GM10266 (cell line): ENCODE data around the gene SLC38A6.

ENCODE experiments used
- DNase-seq: peaks from one replicate; pipeline ENCODE4 v3.0.0; 2012; ENCODE audit errors: extremely low spot score
- CTCF ChIP-seq: IDR thresholded peaks from 2 replicates; pipeline ENCODE4 v1.5.1; 2012; ENCODE audit warnings: mild to moderate bottlenecking, low read depth; ENCODE audit not compliant: control insufficient read depth, insufficient read depth; ENCODE audit errors: missing control alignments

Gene SLC38A6

DNA sequence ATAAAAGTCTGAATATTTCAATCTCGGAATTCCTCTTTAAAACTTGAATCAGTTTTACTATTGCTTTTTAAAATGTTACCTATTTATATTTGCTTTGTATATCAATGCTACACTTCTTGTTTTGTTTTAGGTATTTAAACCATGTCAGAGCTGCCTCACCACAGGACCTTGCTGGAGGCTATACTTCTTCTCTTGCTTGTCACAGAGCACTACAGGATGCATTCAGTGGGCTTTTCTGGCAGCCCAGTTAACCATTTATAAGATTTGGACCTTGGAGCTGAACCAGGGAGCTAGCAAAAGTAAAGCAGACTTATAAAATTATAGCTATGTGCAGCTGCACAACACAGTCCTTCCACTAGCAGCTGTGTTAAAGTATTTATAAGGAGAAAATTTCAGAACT is 12.9 kb upstream of the SLC38A6 start:
- TF ChIP-seq CTCF = no peak
- DNase-seq = no peak

DNA sequence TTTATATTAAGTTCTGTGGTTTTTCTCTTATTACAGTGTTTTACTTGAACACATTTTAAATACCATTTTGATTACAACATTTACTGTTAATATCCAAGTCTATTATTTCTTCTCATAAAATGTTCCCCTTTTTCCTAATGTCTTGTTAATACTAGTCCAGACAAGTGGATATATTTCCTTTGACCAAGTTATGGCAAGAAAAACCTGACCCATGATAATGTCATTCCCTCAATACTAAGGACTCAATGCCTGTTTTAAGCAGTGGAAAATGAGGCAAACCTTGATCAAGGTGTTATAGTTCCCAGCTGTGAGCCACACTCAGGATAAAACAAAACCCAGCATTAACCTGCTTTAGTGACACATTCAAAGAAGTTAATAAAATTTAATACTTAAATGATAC is 12.4 kb upstream of the SLC38A6 start:
- TF ChIP-seq CTCF = no peak
- no peak for DNase-seq

DNA sequence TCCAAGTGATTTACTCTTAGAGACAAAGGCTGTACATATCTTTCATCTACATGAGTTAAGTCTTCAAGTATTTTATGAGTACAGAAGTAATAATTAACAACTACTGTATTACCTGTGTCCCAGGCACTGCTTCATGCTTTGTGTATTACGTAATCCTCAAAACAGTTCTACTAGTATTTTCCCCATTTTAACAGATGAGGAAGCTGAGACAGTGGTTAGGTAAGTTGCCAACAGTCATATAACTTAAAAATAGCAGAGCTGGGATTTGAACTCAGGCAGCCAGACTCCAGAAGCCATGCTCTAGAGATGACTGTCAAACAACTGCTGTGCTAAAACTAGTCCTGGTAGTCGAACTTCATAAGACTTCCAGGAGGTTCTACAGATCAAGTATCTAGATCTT is 10.9 kb upstream of the SLC38A6 start:
- TF ChIP-seq CTCF = no peak
- DNase-seq = no peak

- TF ChIP-seq CTCF = no peak
- DNase-seq = no peak
These were observed 9.8 kb upstream of the SLC38A6 start for GRCh38 chr14:60971271-60971670.

GRCh38 chr14:60972295-60972694 is 8.8 kb upstream of the SLC38A6 start:
- no peak for DNase-seq
- no peak for TF ChIP-seq CTCF

DNA sequence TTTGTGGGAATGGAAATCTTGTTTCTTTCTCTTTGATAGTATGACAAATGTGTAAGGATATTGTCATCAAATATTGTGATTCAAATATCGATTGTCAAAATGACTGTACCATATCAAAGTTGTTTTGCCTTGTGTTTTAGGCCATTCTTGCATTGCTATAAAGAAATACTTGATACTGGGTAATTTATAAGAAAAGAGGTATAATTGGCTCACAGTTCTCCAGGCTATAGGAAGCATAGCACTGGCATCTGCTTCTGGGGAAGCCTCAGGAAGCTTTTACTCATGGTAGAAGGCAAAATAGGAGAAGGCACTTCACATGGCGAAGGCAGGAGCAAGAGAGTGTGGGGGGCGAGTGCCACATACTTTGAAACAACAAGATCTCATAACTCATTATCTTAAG is 8.0 kb upstream of the SLC38A6 start:
- DNase-seq = no peak
- no peak for TF ChIP-seq CTCF

DNA sequence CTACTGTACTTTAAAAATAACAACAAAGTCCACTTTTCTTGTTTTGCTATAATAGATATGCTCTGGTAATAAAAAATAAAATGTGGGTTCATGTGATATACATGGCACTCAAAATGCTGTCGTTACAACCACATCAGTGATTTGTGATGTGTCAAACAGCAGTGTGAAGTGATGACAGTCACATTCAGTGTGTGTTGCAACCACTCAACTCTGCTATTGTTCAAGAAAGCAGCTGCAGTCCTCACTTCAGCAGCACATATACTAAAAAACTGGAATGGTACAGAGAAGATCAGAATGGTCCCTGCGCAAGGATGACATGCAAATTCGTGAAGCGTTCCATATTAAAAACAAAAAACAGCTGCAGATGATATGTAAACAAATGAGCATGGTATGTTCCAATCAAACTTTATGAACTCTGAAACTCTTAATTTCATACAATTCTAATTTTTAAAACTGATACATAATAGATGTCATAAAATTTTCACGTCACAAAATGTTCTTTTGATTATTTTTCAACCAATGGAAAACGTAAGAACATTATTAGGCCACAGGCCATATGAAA is 6.9 kb upstream of the SLC38A6 start:
- DNase-seq = no peak
- no peak for TF ChIP-seq CTCF
